Measurements from ENCODE around the gene ZRANB3.

DNA sequence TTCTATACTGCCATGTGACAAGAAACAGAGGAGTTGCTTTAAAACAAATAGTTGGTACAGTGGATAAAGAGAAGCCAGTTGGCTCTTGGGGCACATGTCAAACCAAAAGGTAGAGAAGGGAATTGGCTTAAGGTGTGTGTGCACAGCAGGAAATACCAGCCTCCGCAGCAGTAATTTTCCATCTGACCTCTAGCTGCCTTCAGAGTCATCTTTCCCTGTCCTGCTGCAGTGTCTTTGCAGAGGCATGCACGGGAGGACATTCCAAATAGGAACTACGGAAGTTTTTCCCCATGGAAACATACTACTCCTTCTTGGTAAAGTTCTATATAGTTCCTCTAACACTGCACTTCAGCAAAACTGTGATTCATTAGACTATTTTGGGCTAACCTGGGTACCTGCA is 379.4 kb downstream of the ZRANB3 start:
- TF ChIP-seq, protein P1, sequence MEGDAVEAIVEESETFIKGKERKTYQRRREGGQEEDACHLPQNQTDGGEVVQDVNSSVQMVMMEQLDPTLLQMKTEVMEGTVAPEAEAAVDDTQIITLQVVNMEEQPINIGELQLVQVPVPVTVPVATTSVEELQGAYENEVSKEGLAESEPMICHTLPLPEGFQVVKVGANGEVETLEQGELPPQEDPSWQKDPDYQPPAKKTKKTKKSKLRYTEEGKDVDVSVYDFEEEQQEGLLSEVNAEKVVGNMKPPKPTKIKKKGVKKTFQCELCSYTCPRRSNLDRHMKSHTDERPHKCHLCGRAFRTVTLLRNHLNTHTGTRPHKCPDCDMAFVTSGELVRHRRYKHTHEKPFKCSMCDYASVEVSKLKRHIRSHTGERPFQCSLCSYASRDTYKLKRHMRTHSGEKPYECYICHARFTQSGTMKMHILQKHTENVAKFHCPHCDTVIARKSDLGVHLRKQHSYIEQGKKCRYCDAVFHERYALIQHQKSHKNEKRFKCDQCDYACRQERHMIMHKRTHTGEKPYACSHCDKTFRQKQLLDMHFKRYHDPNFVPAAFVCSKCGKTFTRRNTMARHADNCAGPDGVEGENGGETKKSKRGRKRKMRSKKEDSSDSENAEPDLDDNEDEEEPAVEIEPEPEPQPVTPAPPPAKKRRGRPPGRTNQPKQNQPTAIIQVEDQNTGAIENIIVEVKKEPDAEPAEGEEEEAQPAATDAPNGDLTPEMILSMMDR (IDR thresholded peaks at IDR 0.05) = no peak
- no peak for TF ChIP-seq POLR2A (IDR thresholded peaks at IDR 0.05)
- no peak for TF ChIP-seq POLR2AphosphoS5 (IDR thresholded peaks at IDR 0.05)
